ENCODE data around the gene BNC2. TPM values are rescaled to one million over a fixed set of nuclear protein-coding genes. Genes with fewer than 3 reads are reported as not detected.

The BNC2 gene
- total RNA-seq, 1 donor from 2014 or later: 2.4 TPM

- H3K27ac ChIP-seq: no peak overlapping the region
- H3K4me1 Mint-ChIP-seq: peaks cover 43% of the 10 kb centered on the region
- no peak for DNase-seq (ENCODE audit: low spot score)
- no peak overlapping the region for H3K27ac Mint-ChIP-seq
- no peak overlapping the region for H2AFZ ChIP-seq (replicated peaks)
- H3K4me1 ChIP-seq: peaks cover 33% of the 10 kb centered on the region
- H3K27me3 ChIP-seq: peaks cover 29% of the 10 kb centered on the region
- peaks cover 8% of the 10 kb centered on the region for H3K27me3 Mint-ChIP-seq (ENCODE audit: insufficient read depth, low read depth)
- H3K79me2 ChIP-seq (ENCODE audit: low read depth): no peaks in the 10 kb centered on the region
- H4K20me1 ChIP-seq (ENCODE audit: low read depth): no peaks in the 10 kb centered on the region
- no peaks in the 10 kb centered on the region for H3K9me3 ChIP-seq (ENCODE audit: low read depth)
- H3K36me3 Mint-ChIP-seq: no peaks in the 10 kb centered on the region
- no peak overlapping the region for H3K4me2 ChIP-seq
- TF ChIP-seq EZH2phosphoT487 (IDR thresholded peaks at IDR 0.05) (no peak), EZH2 (IDR thresholded peaks at IDR 0.05) (no peak)
- H3F3A ChIP-seq (ENCODE audit: low read depth): peaks cover 25% of the 10 kb centered on the region
- H3K9ac ChIP-seq: no peak overlapping the region
- H3K4me3 Mint-ChIP-seq: no peak overlapping the region
- no peak overlapping the region for H3K4me3 ChIP-seq
- no peaks in the 10 kb centered on the region for H3K36me3 ChIP-seq
- no peaks in the 10 kb centered on the region for H3K9me3 Mint-ChIP-seq
Observed at GRCh38 chr9:16725066-16725465, 145.4 kb downstream of the BNC2 start.

GRCh38 chr9:16721972-16722371, 148.5 kb downstream of the BNC2 start:
- no peak overlapping the region for H2AFZ ChIP-seq (replicated peaks)
- peaks cover 12% of the 10 kb centered on the region for H3F3A ChIP-seq (ENCODE audit: low read depth)
- TF ChIP-seq CTCF (IDR thresholded peaks at IDR 0.05): no peak
- TF ChIP-seq EZH2phosphoT487 (IDR thresholded peaks at IDR 0.05): no peak
- TF ChIP-seq EZH2 (IDR thresholded peaks at IDR 0.05): no peak
- peaks cover 9% of the 10 kb centered on the region for H3K27me3 Mint-ChIP-seq (ENCODE audit: insufficient read depth, low read depth)
- peaks cover 23% of the 10 kb centered on the region for H3K4me1 Mint-ChIP-seq
- no peak overlapping the region for H3K4me3 Mint-ChIP-seq
- no peaks in the 10 kb centered on the region for H4K20me1 ChIP-seq (ENCODE audit: low read depth)
- no peaks in the 10 kb centered on the region for H3K79me2 ChIP-seq (ENCODE audit: low read depth)
- DNase-seq (ENCODE audit: low spot score): no peak
- H3K36me3 ChIP-seq: no peaks in the 10 kb centered on the region
- H3K36me3 Mint-ChIP-seq: no peaks in the 10 kb centered on the region
- H3K4me2 ChIP-seq: no peak overlapping the region
- H3K4me3 ChIP-seq: no peak overlapping the region
- H3K27me3 ChIP-seq: no peaks in the 10 kb centered on the region
- H3K9ac ChIP-seq: no peak overlapping the region
- no peaks in the 10 kb centered on the region for H3K9me3 Mint-ChIP-seq
- no peak overlapping the region for H3K27ac Mint-ChIP-seq
- H3K4me1 ChIP-seq: peaks cover 10% of the 10 kb centered on the region
- H3K27ac ChIP-seq: no peak overlapping the region
- no peaks in the 10 kb centered on the region for H3K9me3 ChIP-seq (ENCODE audit: low read depth)

- no peaks in the 10 kb centered on the region for H3K4me1 ChIP-seq
- H3K27me3 ChIP-seq: no peaks in the 10 kb centered on the region
- no peak overlapping the region for H3K27ac ChIP-seq
- Mint-ChIP-seq H3K36me3 (no peaks in the 10 kb centered on the region), H3K4me3 (no peak overlapping the region), H3K4me1 (peaks cover 10% of the 10 kb centered on the region), H3K9me3 (no peaks in the 10 kb centered on the region), H3K27ac (no peak overlapping the region), H3K27me3 (ENCODE audit: insufficient read depth, low read depth) (peaks cover 4% of the 10 kb centered on the region)
- H2AFZ ChIP-seq (replicated peaks): no peak overlapping the region
- no peaks in the 10 kb centered on the region for H4K20me1 ChIP-seq (ENCODE audit: low read depth)
- no peaks in the 10 kb centered on the region for H3K36me3 ChIP-seq
- H3K4me2 ChIP-seq: no peak overlapping the region
- no peaks in the 10 kb centered on the region for H3K9me3 ChIP-seq (ENCODE audit: low read depth)
- TF ChIP-seq EZH2phosphoT487 (IDR thresholded peaks at IDR 0.05) (no peak), CTCF (IDR thresholded peaks at IDR 0.05) (no peak), EZH2 (IDR thresholded peaks at IDR 0.05) (no peak)
- H3F3A ChIP-seq (ENCODE audit: low read depth): no peaks in the 10 kb centered on the region
- no peak overlapping the region for H3K4me3 ChIP-seq
- no peak for DNase-seq (ENCODE audit: low spot score)
- no peaks in the 10 kb centered on the region for H3K79me2 ChIP-seq (ENCODE audit: low read depth)
- H3K9ac ChIP-seq: no peak overlapping the region
Observed at GRCh38 chr9:16720386-16720785, 150.1 kb downstream of the BNC2 start.

- H3K36me3 ChIP-seq: no peaks in the 10 kb centered on the region
- Mint-ChIP-seq H3K36me3 (no peaks in the 10 kb centered on the region), H3K4me3 (no peak overlapping the region), H3K27ac (no peak overlapping the region), H3K4me1 (peaks cover 10% of the 10 kb centered on the region), H3K27me3 (ENCODE audit: insufficient read depth, low read depth) (peaks cover 4% of the 10 kb centered on the region), H3K9me3 (no peaks in the 10 kb centered on the region)
- no peak overlapping the region for H2AFZ ChIP-seq (replicated peaks)
- no peaks in the 10 kb centered on the region for H3K4me1 ChIP-seq
- H3K79me2 ChIP-seq (ENCODE audit: low read depth): no peaks in the 10 kb centered on the region
- H3K27ac ChIP-seq: no peak overlapping the region
- no peaks in the 10 kb centered on the region for H4K20me1 ChIP-seq (ENCODE audit: low read depth)
- H3K27me3 ChIP-seq: no peaks in the 10 kb centered on the region
- H3K4me2 ChIP-seq: no peak overlapping the region
- no peak for DNase-seq (ENCODE audit: low spot score)
- no peak overlapping the region for H3K4me3 ChIP-seq
- H3K9ac ChIP-seq: no peak overlapping the region
- no peaks in the 10 kb centered on the region for H3K9me3 ChIP-seq (ENCODE audit: low read depth)
- TF ChIP-seq EZH2phosphoT487 (IDR thresholded peaks at IDR 0.05): no peak
- TF ChIP-seq EZH2 (IDR thresholded peaks at IDR 0.05): no peak
- no peak for TF ChIP-seq CTCF (IDR thresholded peaks at IDR 0.05)
- no peaks in the 10 kb centered on the region for H3F3A ChIP-seq (ENCODE audit: low read depth)
Observed at GRCh38 chr9:16719921-16720320, 150.5 kb downstream of the BNC2 start.
